Astrocyte of the spinal cord (primary cell): ENCODE measurements around the gene ADCY7.

Source experiments
- DNase-seq: peaks from one replicate; pipeline ENCODE4 v3.0.0; 2011; ENCODE audit warnings: low read depth, low spot score
- H3K4me3 ChIP-seq: 2 replicates; pipeline ENCODE4 v1.5.1; 2011; ENCODE audit warnings: low read depth, mild to moderate bottlenecking, low read length, moderate library complexity
- in situ Hi-C: cut with HindIII; loops from 2 replicates; pipeline ENCODE4 v1.10.0; 2017; ENCODE audit warnings: low sequenced_read_pairs
- TF ChIP-seq, protein P1 (sequence below): IDR thresholded peaks from 2 replicates; pipeline ENCODE4 v1.5.1; 2012; ENCODE audit warnings: low read depth, mild to moderate bottlenecking, low read length, inconsistent platforms

ADCY7 gene

DNA sequence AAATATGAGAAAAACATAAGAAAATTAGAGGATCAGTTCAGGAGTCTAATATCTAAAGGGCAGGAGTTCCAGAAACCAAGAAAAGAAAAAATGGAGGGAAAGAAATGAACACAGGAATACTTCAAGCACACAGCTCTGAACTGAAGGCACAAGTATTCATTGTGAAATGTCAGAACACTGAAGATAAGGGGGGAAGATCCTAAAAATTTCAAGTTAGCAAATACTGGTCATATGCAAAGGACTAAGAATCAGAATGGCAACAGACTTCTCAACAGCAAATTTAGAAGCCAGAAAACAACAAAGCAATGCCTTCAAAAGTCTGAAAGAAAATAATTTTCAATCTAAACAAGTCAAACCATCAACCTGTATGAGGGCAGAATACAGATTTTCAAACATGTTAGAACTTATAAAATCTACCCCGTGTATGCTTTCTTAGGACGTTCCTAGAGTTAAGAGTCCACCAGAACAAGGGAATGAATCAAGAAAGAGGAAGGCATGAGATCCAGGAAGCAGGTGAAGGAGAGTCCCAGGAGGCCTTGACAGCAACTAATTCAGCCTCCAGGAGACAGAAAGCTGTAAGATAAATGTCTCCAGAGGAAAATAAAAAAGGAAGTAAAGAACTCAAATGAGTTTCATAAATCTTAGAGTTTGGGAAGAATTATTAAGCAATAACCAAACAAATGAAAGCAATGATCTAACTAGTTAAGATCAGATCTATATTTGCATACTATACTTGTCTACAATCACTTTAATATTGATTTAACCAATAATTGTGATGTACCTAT lies 99.6 kb downstream of the ADCY7 start:
- no peak for DNase-seq
- TF ChIP-seq, protein P1, sequence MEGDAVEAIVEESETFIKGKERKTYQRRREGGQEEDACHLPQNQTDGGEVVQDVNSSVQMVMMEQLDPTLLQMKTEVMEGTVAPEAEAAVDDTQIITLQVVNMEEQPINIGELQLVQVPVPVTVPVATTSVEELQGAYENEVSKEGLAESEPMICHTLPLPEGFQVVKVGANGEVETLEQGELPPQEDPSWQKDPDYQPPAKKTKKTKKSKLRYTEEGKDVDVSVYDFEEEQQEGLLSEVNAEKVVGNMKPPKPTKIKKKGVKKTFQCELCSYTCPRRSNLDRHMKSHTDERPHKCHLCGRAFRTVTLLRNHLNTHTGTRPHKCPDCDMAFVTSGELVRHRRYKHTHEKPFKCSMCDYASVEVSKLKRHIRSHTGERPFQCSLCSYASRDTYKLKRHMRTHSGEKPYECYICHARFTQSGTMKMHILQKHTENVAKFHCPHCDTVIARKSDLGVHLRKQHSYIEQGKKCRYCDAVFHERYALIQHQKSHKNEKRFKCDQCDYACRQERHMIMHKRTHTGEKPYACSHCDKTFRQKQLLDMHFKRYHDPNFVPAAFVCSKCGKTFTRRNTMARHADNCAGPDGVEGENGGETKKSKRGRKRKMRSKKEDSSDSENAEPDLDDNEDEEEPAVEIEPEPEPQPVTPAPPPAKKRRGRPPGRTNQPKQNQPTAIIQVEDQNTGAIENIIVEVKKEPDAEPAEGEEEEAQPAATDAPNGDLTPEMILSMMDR: no peak
- H3K4me3 ChIP-seq: no peak overlapping the region
- in situ Hi-C loops: no loop called here
